ENCODE results near the gene SDF2. TPM values are rescaled to one million over a fixed set of nuclear protein-coding genes. Genes with fewer than 3 reads are reported as not detected.

Gene SDF2
- total and polyA plus RNA-seq, 9 of the 15 experiments (the other 6 are each of a cell fraction or from before 2014, with no cell fraction given): 41.2 to 132 (median 65.6) TPM

GRCh38 chr17:28646039-28646754 is 15.5 kb downstream of the SDF2 start (continued):
- TF ChIP-seq ZNF280B (CRISPR knock-in tag; IDR thresholded peaks at IDR 0.05): 0 out of 2 replicates have a peak, but pooled peaks have one; percentile 18
- no peak for TF ChIP-seq CTCF (IDR thresholded peaks at IDR 0.05 in 2 of 3, conservative IDR thresholded peaks at IDR 0.05 in 1 of 3; ENCODE audit: insufficient read depth in 2 of 3, low read depth in 1 of 3, low read length in 3 of 3)
- peak; percentile 56 for TF ChIP-seq DDX20 (tag; IDR thresholded peaks at IDR 0.05; ENCODE audit: low read depth)
- no peak for TF ChIP-seq SNAPC5 (CRISPR knock-in tag; IDR thresholded peaks at IDR 0.05)
- TF ChIP-seq NFRKB (IDR thresholded peaks at IDR 0.05; ENCODE audit: low read depth): peak; percentile 90
- TF ChIP-seq ZNF584 (CRISPR knock-in tag; IDR thresholded peaks at IDR 0.05; ENCODE audit: low read depth): peak; percentile 92
- TF ChIP-seq ZNF239 (CRISPR knock-in tag; IDR thresholded peaks at IDR 0.05): peak; percentile 71; the same call in 1 of the 2 replicates
- TF ChIP-seq AFF4 (CRISPR knock-in tag; IDR thresholded peaks at IDR 0.05): no peak
- TF ChIP-seq ZEB2 (IDR thresholded peaks at IDR 0.05): peak; percentile 88
- peak; percentile 88; the same call in 1 of the 2 replicates for TF ChIP-seq BACH1 (tag; IDR thresholded peaks at IDR 0.05)
- peak; percentile 81 for TF ChIP-seq ZNF766 (CRISPR knock-in tag; conservative IDR thresholded peaks at IDR 0.05)
- TF ChIP-seq ZBED1 (IDR thresholded peaks at IDR 0.05): no peak
- TF ChIP-seq KDM2B (CRISPR knock-in tag; IDR thresholded peaks at IDR 0.05): no peak
- TF ChIP-seq FOXP4 (CRISPR knock-in tag; IDR thresholded peaks at IDR 0.05; ENCODE audit: borderline replicate concordance): 0 out of 2 replicates have a peak, but pooled peaks have one; percentile 64
- no peak for TF ChIP-seq PRMT5 (CRISPR knock-in tag; IDR thresholded peaks at IDR 0.05)
- TF ChIP-seq GTF2E2 (tag; IDR thresholded peaks at IDR 0.05): peak; percentile 48; the same call in 1 of the 2 replicates
- TF ChIP-seq NFATC3 (IDR thresholded peaks at IDR 0.05): peak; percentile 16; the same call in 1 of the 2 replicates
- TF ChIP-seq NONO (IDR thresholded peaks at IDR 0.05; ENCODE audit: low read depth in 2 of 2, low read length in 1 of 2): no peak
- peak; percentile 60; the same call in 1 of the 2 replicates for TF ChIP-seq ZNF212 (CRISPR knock-in tag; IDR thresholded peaks at IDR 0.05)
